HFF-Myc (cell line): ENCODE data around the gene TRAIP.

Experiments used
- DNase-seq: peaks from one replicate; pipeline ENCODE4 v3.0.0-alpha.2; 2011; ENCODE audit warnings: low read depth; ENCODE audit errors: extremely low read depth
- H3K4me3 ChIP-seq: replicated peaks from 2 replicates; pipeline ENCODE4 v1.5.1; 2011; ENCODE audit warnings: low read depth, mild to moderate bottlenecking, control low read depth, low read length
- TF ChIP-seq, protein P1 (sequence below): IDR thresholded peaks from 2 replicates; pipeline ENCODE4 v1.5.1; 2012; ENCODE audit warnings: mild to moderate bottlenecking, low read depth, low read length, control low read depth; ENCODE audit errors: missing control alignments

TRAIP gene

DNA sequence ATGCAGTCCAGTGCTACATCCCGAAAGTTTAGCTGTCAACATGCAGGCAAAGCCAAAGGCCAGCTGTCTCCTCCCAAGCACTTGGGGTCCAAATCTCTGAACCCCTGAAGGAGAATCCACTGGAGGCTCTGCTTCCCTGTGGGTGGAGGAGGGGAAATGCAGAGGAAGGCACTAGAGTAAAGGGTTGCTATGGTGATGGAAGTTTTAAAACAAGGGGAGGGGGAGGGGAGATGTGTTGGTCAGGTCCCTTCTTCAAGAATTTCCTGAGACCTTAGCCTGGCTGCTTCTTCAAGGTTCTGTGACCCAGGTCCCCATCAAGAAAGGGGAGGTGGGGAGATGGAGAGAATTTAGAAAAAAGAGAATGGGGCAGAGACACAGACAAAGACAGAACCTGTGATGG, 11.0 kb upstream of the TRAIP start:
- H3K4me3 ChIP-seq = no peak overlapping the region
- TF ChIP-seq, protein P1, sequence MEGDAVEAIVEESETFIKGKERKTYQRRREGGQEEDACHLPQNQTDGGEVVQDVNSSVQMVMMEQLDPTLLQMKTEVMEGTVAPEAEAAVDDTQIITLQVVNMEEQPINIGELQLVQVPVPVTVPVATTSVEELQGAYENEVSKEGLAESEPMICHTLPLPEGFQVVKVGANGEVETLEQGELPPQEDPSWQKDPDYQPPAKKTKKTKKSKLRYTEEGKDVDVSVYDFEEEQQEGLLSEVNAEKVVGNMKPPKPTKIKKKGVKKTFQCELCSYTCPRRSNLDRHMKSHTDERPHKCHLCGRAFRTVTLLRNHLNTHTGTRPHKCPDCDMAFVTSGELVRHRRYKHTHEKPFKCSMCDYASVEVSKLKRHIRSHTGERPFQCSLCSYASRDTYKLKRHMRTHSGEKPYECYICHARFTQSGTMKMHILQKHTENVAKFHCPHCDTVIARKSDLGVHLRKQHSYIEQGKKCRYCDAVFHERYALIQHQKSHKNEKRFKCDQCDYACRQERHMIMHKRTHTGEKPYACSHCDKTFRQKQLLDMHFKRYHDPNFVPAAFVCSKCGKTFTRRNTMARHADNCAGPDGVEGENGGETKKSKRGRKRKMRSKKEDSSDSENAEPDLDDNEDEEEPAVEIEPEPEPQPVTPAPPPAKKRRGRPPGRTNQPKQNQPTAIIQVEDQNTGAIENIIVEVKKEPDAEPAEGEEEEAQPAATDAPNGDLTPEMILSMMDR = no peak
- DNase-seq = no peak

DNA sequence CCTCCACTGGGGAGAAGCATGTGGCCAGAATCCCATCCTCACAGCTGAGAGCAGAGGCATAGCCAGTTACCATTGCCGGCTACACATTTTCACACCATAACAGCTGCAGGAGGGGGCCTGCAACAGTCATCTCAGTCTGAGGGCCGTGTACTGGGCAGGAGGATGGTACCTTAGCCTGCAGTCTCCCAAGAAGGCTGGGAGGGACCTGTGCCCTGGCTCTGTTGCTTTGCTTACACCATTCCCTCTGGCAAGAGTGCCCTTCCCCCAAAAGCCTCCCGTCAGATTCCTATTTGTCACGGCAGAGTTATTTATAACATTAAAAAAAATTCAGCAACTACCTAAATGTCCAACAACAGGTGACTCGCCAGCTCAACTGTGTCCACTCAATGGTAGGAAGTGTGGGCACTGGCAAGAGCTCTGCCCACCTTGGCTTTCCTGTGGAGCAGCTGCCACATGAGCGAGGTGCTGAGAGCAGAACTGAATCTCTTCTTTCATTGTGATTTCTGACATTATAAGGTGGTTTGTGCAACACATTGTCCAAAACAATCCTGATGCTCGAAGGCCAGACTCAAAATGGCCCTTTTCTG, 8.9 kb upstream of the TRAIP start:
- H3K4me3 ChIP-seq = no peak overlapping the region
- no peak for DNase-seq
- TF ChIP-seq, protein P1 = no peak

DNA sequence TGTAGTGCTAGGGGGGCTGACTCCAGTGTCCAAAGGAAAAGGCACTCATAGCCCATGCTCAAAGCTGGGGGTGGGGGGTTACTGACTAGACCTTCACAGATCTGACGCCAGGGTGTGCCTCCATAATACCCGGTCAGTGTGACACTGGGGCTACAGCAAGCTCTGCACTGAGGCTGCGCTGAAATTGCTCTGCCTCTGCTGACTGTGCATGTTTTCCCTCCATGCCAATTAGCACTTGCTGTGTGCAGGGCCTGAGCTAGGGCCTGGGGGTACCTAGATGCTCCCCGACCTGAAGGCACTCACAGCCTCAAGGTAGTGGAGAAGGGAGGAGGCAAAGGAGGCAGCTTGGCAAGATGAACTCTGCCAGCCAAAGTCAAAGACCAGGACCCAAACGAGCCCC, 8.1 kb upstream of the TRAIP start:
- TF ChIP-seq, protein P1 = no peak
- no peak for DNase-seq
- H3K4me3 ChIP-seq = no peak overlapping the region

DNA sequence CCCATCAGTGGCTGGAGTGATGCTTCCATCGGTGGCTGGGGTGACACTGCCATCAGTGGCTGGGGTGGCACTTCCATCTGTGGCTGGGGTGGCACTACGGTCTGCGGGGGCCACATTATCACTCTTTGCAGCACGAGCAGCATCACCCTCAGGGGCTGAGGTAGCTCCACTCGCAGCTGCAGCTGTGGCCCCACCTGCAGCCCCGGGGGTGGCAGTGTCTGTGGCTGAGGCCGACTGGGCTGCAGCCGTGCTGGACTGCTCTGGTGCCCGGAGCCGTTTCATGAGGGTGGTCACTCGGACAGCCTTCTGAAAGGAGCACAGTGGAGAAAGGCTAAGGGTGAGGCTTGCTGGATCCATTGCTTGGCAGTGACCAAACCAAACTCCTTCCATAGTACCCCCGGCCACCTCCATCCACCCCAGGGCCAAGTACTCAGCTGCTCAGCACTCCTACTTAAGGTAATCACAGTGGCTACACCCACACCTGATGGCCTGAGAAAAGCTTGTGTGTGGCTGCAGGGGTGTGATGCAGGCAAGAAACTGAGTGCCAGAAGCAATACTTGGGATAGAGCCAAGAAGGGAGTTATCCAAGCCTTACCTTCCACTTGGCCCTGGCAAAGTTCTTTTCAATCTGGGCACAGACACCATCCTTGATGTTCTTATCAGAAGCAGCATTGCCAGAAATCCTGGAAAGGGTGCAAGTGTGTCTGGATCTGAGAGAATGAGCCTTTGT, 3.4 kb upstream of the TRAIP start:
- TF ChIP-seq, protein P1 = no peak
- H3K4me3 ChIP-seq = no peak overlapping the region
- DNase-seq = no peak

DNA sequence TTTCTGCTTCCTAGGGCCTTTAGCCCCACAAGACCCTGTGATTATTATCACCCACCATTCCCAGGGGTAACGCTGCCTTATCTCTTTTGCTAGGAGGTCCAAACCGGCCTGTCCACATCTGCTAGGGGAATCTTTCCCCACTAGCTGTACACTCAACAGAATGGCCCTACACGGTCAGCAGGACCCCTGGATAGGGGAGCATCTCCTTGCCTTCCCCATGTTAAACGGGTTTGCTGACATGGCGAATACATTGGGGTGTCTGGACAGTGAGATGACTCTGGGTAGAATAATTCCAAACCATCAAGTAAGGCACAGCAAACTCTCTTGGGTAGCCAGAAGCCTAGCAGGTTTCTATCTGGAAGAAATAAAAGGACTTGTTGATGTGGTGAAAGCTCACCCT, 702 bp downstream of the TRAIP start:
- DNase-seq = no peak
- H3K4me3 ChIP-seq = peak overlapping the region; percentile 94
- TF ChIP-seq, protein P1 = no peak

DNA sequence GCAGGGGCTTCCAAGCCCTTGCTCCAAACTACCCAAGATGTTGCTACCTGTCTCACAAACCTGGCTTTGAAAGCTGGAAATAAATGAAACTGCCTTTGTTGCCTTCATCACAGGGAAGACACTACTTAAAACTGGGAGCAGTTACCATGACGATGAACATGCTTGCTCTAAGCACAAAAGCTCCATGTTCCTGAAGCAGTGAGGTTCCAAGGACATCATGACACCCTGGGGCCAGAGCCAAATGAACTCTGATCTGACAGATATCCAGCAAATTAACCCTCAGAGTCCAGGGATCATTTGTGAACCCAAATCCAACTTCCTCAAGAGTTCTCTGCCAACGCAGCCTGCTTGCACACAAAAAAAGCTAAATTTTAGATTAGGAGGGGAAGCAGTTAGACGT, 10.7 kb downstream of the TRAIP start:
- no peak for DNase-seq
- TF ChIP-seq, protein P1 = no peak
- no peak overlapping the region for H3K4me3 ChIP-seq
